HFFc6 (cell line): ENCODE results near the gene KASH5. TPM values are rescaled to one million over a fixed set of nuclear protein-coding genes. Genes with fewer than 3 reads are reported as not detected.

Experiments
- DNase-seq: peaks from one replicate; pipeline ENCODE4 v3.0.0-alpha.2; 2018
- H3K27ac Mint-ChIP-seq: 2 replicates; pipeline ENCODE4 v1.8.0; 2020; ENCODE audit warnings: mild to moderate bottlenecking, mixed read lengths
- H3K27me3 Mint-ChIP-seq: 2 replicates; pipeline ENCODE4 v1.8.0; 2021; ENCODE audit warnings: mild to moderate bottlenecking, moderate library complexity, mixed read lengths; ENCODE audit not compliant: insufficient read depth
- H3K36me3 Mint-ChIP-seq: 2 replicates; pipeline ENCODE4 v1.8.0; 2021; ENCODE audit warnings: low read depth, mixed read lengths
- H3K4me1 Mint-ChIP-seq: 2 replicates; pipeline ENCODE4 v1.8.0; 2020; ENCODE audit warnings: low read depth, mixed read lengths
- H3K4me3 Mint-ChIP-seq: 2 replicates; pipeline ENCODE4 v1.8.0; 2020; ENCODE audit warnings: mild to moderate bottlenecking, moderate library complexity, mixed read lengths
- H3K9me3 Mint-ChIP-seq: 2 replicates; pipeline ENCODE4 v1.8.0; 2020; ENCODE audit warnings: mild to moderate bottlenecking, mixed read lengths
- total RNA-seq, 6 experiments: library from RNA; stranded (reverse); fragmentation: NEBNext Ultra II Directional; extraction: Animal tissue kit (Norgen Biotek cat#: 25700); gene quantifications; 2 replicates in 1 of 6; 3 replicates in 5 of 6; pipeline ENCODE4 v1.2.3, GENCODE V29; 2021
- TF ChIP-seq, protein P1 (sequence below): fragments of 200-600 bp; sonication (generic); IDR thresholded peaks from 2 replicates; pipeline ENCODE4 v1.5.0; 2021; ENCODE audit warnings: antibody characterized with exemption, mild to moderate bottlenecking

KASH5 gene
- total RNA-seq, 6 experiments from 2014 or later, result not detected

DNA sequence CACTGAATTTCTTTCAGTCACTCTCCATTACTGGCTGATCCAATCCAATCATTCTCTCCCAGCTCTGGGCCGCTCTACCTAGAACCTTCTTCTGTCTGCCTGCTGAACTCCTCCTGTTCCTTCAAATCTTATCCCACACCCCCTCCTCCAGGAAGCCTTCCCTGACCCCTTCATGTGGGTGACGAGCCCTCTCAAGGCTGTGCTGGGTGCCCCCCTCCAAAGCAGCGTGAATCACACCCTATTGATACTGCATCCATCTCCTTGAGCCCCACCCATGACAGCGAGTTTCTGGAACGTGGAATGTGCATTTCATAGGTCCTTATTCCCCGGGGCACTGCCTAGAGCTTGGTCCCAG is 60.4 kb downstream of the KASH5 start:
- Mint-ChIP-seq H3K27ac (no peak overlapping the region), H3K36me3 (peaks cover 18% of the 10 kb centered on the region; the same call in 1 of the 2 replicates), H3K4me1 (peaks cover 34% of the 10 kb centered on the region), H3K9me3 (no peaks in the 10 kb centered on the region), H3K27me3 (no peaks in the 10 kb centered on the region; the same call in 1 of the 2 replicates), H3K4me3 (no peak overlapping the region)
- no peak for DNase-seq
- TF ChIP-seq, protein P1, sequence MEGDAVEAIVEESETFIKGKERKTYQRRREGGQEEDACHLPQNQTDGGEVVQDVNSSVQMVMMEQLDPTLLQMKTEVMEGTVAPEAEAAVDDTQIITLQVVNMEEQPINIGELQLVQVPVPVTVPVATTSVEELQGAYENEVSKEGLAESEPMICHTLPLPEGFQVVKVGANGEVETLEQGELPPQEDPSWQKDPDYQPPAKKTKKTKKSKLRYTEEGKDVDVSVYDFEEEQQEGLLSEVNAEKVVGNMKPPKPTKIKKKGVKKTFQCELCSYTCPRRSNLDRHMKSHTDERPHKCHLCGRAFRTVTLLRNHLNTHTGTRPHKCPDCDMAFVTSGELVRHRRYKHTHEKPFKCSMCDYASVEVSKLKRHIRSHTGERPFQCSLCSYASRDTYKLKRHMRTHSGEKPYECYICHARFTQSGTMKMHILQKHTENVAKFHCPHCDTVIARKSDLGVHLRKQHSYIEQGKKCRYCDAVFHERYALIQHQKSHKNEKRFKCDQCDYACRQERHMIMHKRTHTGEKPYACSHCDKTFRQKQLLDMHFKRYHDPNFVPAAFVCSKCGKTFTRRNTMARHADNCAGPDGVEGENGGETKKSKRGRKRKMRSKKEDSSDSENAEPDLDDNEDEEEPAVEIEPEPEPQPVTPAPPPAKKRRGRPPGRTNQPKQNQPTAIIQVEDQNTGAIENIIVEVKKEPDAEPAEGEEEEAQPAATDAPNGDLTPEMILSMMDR, result no peak

DNA sequence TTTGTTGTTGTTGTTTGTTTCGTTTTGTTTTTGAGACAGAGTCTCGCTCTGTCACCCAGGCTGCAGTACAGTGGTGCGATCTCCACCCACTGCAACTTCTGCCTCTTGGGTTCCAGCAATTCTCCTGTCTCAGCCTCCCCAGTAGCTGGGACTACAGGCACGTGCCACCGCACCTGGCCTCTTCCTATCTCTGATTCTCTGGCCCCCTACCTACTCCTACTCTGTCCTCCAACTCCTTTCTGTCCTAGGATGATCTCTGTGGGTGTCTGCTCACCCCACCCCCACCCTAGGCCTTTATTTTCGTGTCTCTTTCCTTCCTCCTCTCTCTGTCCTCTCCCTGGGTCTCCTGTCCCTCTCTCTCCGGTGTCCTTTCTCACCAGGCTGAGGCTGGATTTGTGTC is 62.4 kb downstream of the KASH5 start:
- no peak for DNase-seq

DNA sequence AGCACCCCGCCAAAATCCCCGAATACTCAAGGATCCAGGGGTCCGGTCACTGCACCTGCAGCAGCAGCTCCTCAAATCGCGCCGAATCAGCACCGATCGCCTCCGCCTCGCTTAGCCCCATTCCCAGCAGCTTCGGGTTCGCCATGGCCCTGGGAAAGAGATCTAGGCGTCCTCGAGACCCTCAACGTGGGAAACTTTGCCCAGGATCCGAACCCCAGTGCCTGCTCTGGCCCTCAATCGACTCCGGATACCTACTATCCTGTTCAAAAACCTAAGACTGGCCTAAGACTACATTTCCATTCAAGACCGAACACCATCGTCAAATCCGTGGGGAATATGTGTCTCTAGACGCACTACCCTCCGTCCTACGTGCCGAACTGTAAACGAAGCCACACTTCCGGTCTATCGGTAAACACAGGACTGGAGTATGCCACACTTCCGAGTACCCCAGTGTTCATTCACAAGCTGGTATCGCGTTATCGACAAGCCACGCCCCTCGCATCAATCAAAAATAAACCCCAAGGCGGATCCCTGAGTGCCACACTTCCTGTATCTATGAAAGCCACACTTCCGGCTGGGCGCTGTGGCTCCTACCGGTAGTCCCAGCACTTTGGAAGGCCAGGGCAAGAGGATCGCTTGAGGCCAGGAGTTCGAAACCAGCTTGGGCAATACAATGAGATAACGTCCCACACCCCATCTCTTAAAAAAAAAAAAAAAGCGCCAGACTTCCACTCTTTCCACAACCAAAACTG is 63.6 kb downstream of the KASH5 start, which contains the start of gene PIH1D1:
Gene PIH1D1 (minus strand): TSS at position 385 of the 752 bp plus-strand sequence. CDS start 240 bp downstream, at position 145.
- no peaks in the 10 kb centered on the region for H3K9me3 Mint-ChIP-seq
- H3K4me1 Mint-ChIP-seq, result peaks cover 35% of the 10 kb centered on the region
- peak within 1 kb of the TSS; percentile 99 for H3K27ac Mint-ChIP-seq
- DNase-seq, result peak; percentile 99
- H3K36me3 Mint-ChIP-seq, result peaks cover 12% of the 10 kb centered on the region; the same call in 1 of the 2 replicates
- H3K27me3 Mint-ChIP-seq, result no peaks in the 10 kb centered on the region; the same call in 1 of the 2 replicates
- TF ChIP-seq, protein P1, result no peak; the same call in 1 of the 2 replicates
- peak within 1 kb of the TSS; percentile 95 for H3K4me3 Mint-ChIP-seq

More for the DNA sequence above, 62.4 kb downstream of the KASH5 start:
- Mint-ChIP-seq H3K4me1 (peaks cover 27% of the 10 kb centered on the region), H3K4me3 (peak overlapping the region; percentile 95), H3K36me3 (peaks cover 18% of the 10 kb centered on the region; the same call in 1 of the 2 replicates), H3K27ac (no peak overlapping the region), H3K9me3 (no peaks in the 10 kb centered on the region), H3K27me3 (no peaks in the 10 kb centered on the region; the same call in 1 of the 2 replicates)
- TF ChIP-seq, protein P1, result no peak

DNA sequence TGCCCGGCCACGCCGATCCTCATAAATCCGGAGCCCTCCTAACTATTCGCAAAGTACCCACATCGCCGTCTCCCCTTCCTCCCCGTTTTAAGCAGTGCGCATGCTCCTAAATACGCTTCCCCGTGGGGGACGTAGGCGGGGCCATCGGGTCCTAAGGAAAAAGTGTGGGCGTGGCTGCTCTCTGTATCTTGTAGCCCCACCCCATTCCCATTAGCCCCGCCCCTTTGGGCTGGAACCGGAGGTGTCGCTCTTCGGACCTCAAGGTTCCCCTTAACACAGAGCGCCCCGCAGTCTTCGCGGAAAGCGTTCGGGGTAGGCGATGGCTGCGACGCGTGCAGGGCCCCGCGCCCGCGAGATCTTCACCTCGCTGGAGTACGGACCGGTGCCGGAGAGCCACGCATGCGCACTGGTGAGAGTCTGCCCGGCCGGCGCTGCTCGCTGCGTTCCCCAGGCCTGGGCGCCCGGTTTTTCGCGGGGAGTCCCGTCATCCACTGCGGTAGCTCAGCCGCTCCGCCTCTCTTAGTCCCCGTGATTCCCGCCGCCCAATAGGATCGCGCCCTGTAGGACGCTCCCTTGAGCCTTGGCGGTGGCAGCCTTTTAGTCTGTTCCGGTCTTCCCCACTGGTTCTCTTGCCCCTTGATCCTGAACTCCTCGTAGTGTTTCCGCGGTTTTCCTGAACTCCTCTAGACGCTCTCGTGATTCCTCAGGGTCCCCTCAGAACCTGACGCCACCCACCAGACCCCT is 65.1 kb downstream of the KASH5 start, which contains the start of gene ALDH16A1:
Gene ALDH16A1 (plus strand): TSS at position 213 of the 744 bp plus-strand sequence. CDS start 107 bp downstream, at position 320.
- H3K9me3 Mint-ChIP-seq, result no peaks in the 10 kb centered on the region

DNA sequence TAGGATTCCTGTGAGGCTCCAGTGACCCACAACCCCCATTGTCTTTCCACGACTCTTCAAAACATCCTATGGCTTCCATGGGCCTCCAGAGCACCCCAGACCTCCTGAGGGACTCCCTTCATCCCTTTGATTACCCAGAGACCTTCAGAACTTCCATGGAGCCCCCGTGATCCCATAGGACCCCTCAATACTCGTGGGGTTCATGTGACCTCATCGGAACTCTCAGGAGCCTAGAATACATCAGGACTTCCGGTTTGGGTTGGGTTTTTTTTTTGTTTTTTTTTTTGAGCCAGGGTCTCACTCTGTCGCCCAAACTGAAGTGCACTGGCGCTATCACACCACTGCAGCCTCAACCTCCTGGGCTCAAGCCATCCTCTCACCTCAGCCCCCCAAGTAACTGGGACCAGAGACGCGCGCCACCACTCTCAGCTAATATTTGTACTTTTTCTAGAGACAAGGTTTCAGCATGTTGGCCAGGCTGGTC is 65.8 kb downstream of the KASH5 start:
- Mint-ChIP-seq H3K27me3 (no peaks in the 10 kb centered on the region; the same call in 1 of the 2 replicates), H3K36me3 (peaks cover 4% of the 10 kb centered on the region; the same call in 1 of the 2 replicates), H3K27ac (peak overlapping the region; percentile 99), H3K4me1 (peaks cover 28% of the 10 kb centered on the region), H3K9me3 (no peaks in the 10 kb centered on the region), H3K4me3 (peak overlapping the region; percentile 95)
- no peak for DNase-seq
- TF ChIP-seq, protein P1, result no peak

More for the DNA sequence above, 65.1 kb downstream of the KASH5 start, which contains the start of gene ALDH16A1:
- Mint-ChIP-seq H3K27me3 (no peaks in the 10 kb centered on the region; the same call in 1 of the 2 replicates), H3K4me1 (peaks cover 34% of the 10 kb centered on the region), H3K27ac (peak within 1 kb of the TSS; percentile 99), H3K4me3 (peak within 1 kb of the TSS; percentile 95), H3K36me3 (peaks cover 8% of the 10 kb centered on the region; the same call in 1 of the 2 replicates)
- DNase-seq, result peak; percentile 96
- TF ChIP-seq, protein P1, result no peak
